OCI-LY3 (cell line): ENCODE results near the gene MRPS5.

ENCODE experiments used
- H2AFZ ChIP-seq: fragments of 200-600, 300-600 bp; shearing (Covaris generic); 2 replicates; pipeline ENCODE4 v1.6.0; 2014; ENCODE audit warnings: antibody characterized with exemption, low read depth, low read length
- H3K27ac ChIP-seq: fragments of 200-600, 300-600 bp; sonication (generic); 2 replicates; pipeline ENCODE4 v1.5.1; 2014; ENCODE audit warnings: mild to moderate bottlenecking, low read length, moderate library complexity, mixed read lengths
- H3K27me3 ChIP-seq: fragments of 200-600, 300-600 bp; sonication (generic); 2 replicates; pipeline ENCODE4 v1.6.1; 2014; ENCODE audit warnings: low read depth, low read length, mixed read lengths
- H3K36me3 ChIP-seq: fragments of 200-600, 300-600 bp; sonication (generic); replicated peaks from 2 replicates; pipeline ENCODE3; 2014; ENCODE audit warnings: low read depth, low read length, mixed read lengths
- H3K4me1 ChIP-seq: fragments of 300-600, 200-600 bp; sonication (generic); 2 replicates; pipeline ENCODE4 v1.6.1; 2014; ENCODE audit warnings: low read length, mixed read lengths
- H3K4me2 ChIP-seq: fragments of 200-600, 300-600 bp; sonication (generic); 2 replicates; pipeline ENCODE4 v1.6.1; 2014; ENCODE audit warnings: low read length, mixed read lengths
- H3K4me3 ChIP-seq: fragments of 300-600, 200-600 bp; sonication (generic); 2 replicates; pipeline ENCODE4 v1.5.1; 2014; ENCODE audit warnings: antibody characterized with exemption, mild to moderate bottlenecking, low read length, moderate library complexity
- H3K79me2 ChIP-seq: fragments of 300-600, 200-600 bp; shearing (Covaris generic); 2 replicates; pipeline ENCODE4 v1.6.1; 2014; ENCODE audit warnings: mild to moderate bottlenecking, low read length, mixed read lengths
- H3K9ac ChIP-seq: fragments of 300-600, 200-600 bp; shearing (Covaris generic); 2 replicates; pipeline ENCODE4 v1.6.0; 2014; ENCODE audit warnings: mild to moderate bottlenecking, low read length, moderate library complexity
- H3K9me3 ChIP-seq: fragments of 200-600, 300-600 bp; shearing (Covaris generic); 2 replicates; pipeline ENCODE4 v1.6.1; 2014; ENCODE audit warnings: low read length, mixed read lengths; ENCODE audit not compliant: insufficient read depth
- H4K20me1 ChIP-seq: fragments of 200-600, 300-600 bp; sonication (generic); 2 replicates; pipeline ENCODE4 v1.6.1; 2016; ENCODE audit warnings: low read length, mixed read lengths; ENCODE audit not compliant: insufficient read depth
- EZH2phosphoT487 ChIP-seq: fragments of 200-600 bp; shearing (Covaris generic); IDR thresholded peaks from 2 replicates; pipeline ENCODE4 v1.6.1; 2018; ENCODE audit warnings: antibody characterized with exemption, mixed run types, low read depth
- TF ChIP-seq, protein P1 (sequence below): fragments of 200-600, 300-600 bp; sonication (generic); IDR thresholded peaks from 2 replicates; pipeline ENCODE4 v1.5.1; 2014; ENCODE audit warnings: antibody characterized with exemption, low read length, low read depth

The MRPS5 gene

DNA sequence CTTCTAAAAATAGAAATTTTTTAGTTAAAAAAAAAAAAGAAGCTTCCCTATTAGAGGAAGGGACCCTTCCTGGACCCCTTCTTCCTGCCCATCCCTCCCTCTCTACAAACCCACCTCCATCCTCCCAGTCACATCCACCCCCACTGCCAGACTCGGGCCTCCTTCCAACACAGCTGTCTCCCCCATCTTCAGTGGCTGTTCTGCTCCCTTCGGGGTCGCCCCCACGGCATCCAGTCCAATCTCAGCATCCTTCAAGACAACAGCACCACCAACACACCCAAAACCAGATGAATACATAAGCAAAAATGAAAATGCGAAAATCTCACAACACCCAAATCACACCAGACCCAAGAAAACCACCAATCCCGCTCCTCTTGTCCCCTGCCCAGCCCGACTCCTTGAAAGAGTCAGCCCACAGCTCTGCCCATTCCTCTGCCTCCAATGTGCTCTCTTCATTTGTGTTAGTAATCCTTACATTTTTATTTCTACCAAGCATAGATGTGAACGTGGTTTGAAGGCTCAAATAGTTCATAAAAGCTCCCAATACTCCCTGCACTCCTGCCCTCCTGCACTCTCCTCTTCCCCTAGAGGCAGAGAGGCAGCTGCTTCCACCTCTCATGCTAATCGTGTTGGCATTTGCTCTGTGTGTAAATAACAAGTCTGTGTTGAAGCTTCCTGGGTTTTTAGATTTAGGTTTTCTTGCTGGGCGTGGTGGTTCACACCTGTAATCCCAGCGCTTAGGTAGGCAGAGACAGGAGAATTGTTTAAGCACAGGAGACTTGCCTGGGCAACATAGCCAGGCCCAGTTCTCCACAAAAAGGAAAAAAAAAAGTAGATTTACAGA is 59.1 kb downstream of the MRPS5 start:
- no peak overlapping the region for H3K9ac ChIP-seq
- no peaks in the 10 kb centered on the region for H4K20me1 ChIP-seq
- TF ChIP-seq, protein P1, sequence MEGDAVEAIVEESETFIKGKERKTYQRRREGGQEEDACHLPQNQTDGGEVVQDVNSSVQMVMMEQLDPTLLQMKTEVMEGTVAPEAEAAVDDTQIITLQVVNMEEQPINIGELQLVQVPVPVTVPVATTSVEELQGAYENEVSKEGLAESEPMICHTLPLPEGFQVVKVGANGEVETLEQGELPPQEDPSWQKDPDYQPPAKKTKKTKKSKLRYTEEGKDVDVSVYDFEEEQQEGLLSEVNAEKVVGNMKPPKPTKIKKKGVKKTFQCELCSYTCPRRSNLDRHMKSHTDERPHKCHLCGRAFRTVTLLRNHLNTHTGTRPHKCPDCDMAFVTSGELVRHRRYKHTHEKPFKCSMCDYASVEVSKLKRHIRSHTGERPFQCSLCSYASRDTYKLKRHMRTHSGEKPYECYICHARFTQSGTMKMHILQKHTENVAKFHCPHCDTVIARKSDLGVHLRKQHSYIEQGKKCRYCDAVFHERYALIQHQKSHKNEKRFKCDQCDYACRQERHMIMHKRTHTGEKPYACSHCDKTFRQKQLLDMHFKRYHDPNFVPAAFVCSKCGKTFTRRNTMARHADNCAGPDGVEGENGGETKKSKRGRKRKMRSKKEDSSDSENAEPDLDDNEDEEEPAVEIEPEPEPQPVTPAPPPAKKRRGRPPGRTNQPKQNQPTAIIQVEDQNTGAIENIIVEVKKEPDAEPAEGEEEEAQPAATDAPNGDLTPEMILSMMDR, result no peak
- no peak for TF ChIP-seq EZH2phosphoT487
- no peaks in the 10 kb centered on the region for H3K36me3 ChIP-seq
- H3K4me2 ChIP-seq, result peak overlapping the region; percentile 20; the same call in 1 of the 2 replicates
- no peaks in the 10 kb centered on the region for H3K9me3 ChIP-seq
- H3K79me2 ChIP-seq, result no peaks in the 10 kb centered on the region
- H2AFZ ChIP-seq, result no peak overlapping the region; the same call in 1 of the 2 replicates
- peaks cover 14% of the 10 kb centered on the region for H3K4me1 ChIP-seq
- H3K27ac ChIP-seq, result no peak overlapping the region
- peaks cover 11% of the 10 kb centered on the region; the same call in 1 of the 2 replicates for H3K27me3 ChIP-seq
- no peak overlapping the region for H3K4me3 ChIP-seq

DNA sequence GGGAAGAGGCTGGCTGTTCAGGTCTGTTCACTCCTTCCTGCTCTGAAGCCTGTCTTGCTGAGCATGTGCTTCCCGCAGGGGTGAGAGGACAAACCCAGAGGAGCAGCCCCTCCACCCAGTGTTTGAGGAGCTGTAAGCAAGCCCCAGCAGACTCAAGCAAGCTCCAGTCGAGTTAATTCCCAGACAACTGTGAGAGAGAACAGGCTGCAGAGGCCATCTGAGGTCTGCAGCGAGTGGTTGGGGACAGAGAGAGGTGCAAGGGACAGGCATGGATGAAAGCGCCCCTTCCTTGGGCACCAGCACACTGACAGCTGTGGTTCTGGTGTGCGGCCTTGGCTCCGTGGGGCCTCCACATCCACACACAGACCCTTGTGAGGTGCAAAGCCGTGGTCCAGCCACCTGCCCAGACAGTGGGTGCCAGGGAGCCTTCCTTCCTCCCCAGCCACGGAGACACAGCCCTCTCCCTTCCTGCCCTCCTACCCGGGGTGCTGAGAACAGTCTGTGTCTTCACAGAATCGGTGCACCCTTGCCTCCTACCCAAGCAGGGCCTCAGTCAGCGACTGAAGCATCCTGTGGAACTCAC is 59.9 kb downstream of the MRPS5 start:
- H3K36me3 ChIP-seq, result no peaks in the 10 kb centered on the region
- no peaks in the 10 kb centered on the region for H3K79me2 ChIP-seq
- H3K4me3 ChIP-seq, result no peak overlapping the region
- peaks cover 11% of the 10 kb centered on the region; the same call in 1 of the 2 replicates for H3K27me3 ChIP-seq
- no peak overlapping the region for H3K27ac ChIP-seq
- no peak overlapping the region for H3K4me2 ChIP-seq
- H3K9me3 ChIP-seq, result no peaks in the 10 kb centered on the region
- H3K4me1 ChIP-seq, result peaks cover 14% of the 10 kb centered on the region
- TF ChIP-seq, protein P1, result no peak
- TF ChIP-seq EZH2phosphoT487, result no peak
- H2AFZ ChIP-seq, result no peak overlapping the region
- H4K20me1 ChIP-seq, result no peaks in the 10 kb centered on the region
- no peak overlapping the region for H3K9ac ChIP-seq

DNA sequence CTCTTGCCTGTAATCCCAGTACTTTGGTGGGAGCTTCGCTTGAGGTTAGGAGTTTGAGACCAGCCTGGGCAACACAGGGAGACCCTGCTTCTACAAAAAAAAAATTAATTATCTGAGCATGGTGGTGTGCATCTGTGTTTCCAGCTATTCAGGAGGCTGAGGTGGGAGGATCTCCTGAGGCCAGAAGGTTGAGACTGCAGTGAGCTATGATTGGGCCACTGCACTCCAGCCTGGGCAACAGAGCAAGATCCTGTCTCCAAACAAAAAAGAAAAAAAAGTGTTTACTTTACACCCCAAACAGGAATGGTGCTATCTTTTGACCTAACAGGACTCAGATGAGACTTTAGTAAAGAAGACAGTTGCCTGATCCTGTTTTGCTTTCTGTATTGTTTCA is 60.5 kb downstream of the MRPS5 start:
- no peak overlapping the region for H3K9ac ChIP-seq
- H3K27me3 ChIP-seq, result peaks cover 11% of the 10 kb centered on the region; the same call in 1 of the 2 replicates
- H3K4me2 ChIP-seq, result no peak overlapping the region
- H3K4me1 ChIP-seq, result peaks cover 14% of the 10 kb centered on the region
- H3K4me3 ChIP-seq, result no peak overlapping the region
- no peaks in the 10 kb centered on the region for H3K9me3 ChIP-seq
- TF ChIP-seq EZH2phosphoT487, result no peak
- TF ChIP-seq, protein P1, result no peak
- no peak overlapping the region for H3K27ac ChIP-seq
- no peaks in the 10 kb centered on the region for H3K79me2 ChIP-seq
- no peak overlapping the region for H2AFZ ChIP-seq
- no peaks in the 10 kb centered on the region for H3K36me3 ChIP-seq
- H4K20me1 ChIP-seq, result no peaks in the 10 kb centered on the region

DNA sequence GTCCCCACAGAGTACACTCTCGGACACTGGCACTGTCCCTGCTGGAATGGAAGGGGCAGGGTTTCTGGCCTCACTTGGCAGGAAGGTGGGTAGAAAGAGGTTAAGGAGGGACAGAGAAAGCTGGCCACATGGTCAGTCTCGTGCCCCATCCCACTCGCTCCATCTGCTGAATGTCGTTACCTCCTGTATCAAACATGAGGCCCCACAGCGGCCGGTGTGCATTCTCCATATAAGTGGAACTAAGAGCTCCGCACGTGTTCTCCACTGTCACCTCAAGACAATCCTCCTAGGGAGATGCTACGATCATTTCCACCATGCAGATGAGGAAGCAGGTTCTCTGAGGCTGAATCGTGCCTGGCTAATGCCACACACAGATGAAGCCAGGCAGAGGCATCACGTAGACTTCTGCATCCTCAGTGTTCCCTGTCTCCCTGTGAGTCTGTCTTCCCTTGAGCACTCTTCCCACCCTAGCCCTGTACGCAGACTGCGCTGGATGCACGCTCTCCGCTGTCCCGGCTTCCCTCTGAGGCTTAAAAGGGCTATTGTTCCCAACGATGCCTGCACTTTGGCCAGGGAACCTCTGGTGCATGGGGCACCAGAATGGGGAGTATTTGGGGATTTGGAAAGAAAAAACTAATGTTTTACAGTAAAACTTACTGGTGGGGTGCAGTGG is 61.0 kb downstream of the MRPS5 start:
- H3K36me3 ChIP-seq, result no peaks in the 10 kb centered on the region
- H3K9me3 ChIP-seq, result no peaks in the 10 kb centered on the region
- H3K4me1 ChIP-seq, result peaks cover 16% of the 10 kb centered on the region
- no peak overlapping the region for H3K9ac ChIP-seq
- no peaks in the 10 kb centered on the region for H4K20me1 ChIP-seq
- H3K27ac ChIP-seq, result no peak overlapping the region
- no peak overlapping the region for H3K4me2 ChIP-seq
- H3K27me3 ChIP-seq, result peaks cover 11% of the 10 kb centered on the region; the same call in 1 of the 2 replicates
- no peak for TF ChIP-seq EZH2phosphoT487
- TF ChIP-seq, protein P1, result no peak
- no peaks in the 10 kb centered on the region for H3K79me2 ChIP-seq
- H2AFZ ChIP-seq, result no peak overlapping the region
- no peak overlapping the region for H3K4me3 ChIP-seq
